Measurements from ENCODE around the gene RNASE8.
"Not testable (repeated sequence)": the region's sequence is repeated elsewhere in the genome, so short reads cannot be mapped to it uniquely, and the experiment has no call there.

RNASE8 gene

GRCh38 chr14:21039585-21040369, 17.8 kb upstream of the RNASE8 start:
- peak; percentile 53 for DNase-seq
- Histone ChIP-seq H3K27me3 (replicated peaks) (no peaks in the 10 kb centered on the region), H3K27ac (no peak overlapping the region), H3K4me3 (ENCODE audit: low read depth, low read length) (no peak overlapping the region), H3K36me3 (replicated peaks) (no peaks in the 10 kb centered on the region)
- in situ Hi-C loops (cut with HindIII; ENCODE audit: low pct_ligation_motif_present, low sequenced_read_pairs), result no loop called here
- TF ChIP-seq CTCF (IDR thresholded peaks at IDR 0.05; ENCODE audit: low read depth, low read length, missing control alignments), result peak; percentile 79

- Histone ChIP-seq H3K36me3 (replicated peaks) (no peaks in the 10 kb centered on the region), H3K27ac (no peak overlapping the region), H3K27me3 (replicated peaks) (no peaks in the 10 kb centered on the region), H3K4me3 (ENCODE audit: low read depth, low read length) (no peak overlapping the region)
- no peak for TF ChIP-seq CTCF (IDR thresholded peaks at IDR 0.05; ENCODE audit: low read depth, low read length, missing control alignments)
- no peak for DNase-seq
- in situ Hi-C loops (cut with HindIII; ENCODE audit: low pct_ligation_motif_present, low sequenced_read_pairs), result no loop called here
Observed at GRCh38 chr14:21040370-21040925, 17.2 kb upstream of the RNASE8 start.

GRCh38 chr14:21040941-21041340, 16.7 kb upstream of the RNASE8 start:
- H3K4me3 ChIP-seq (ENCODE audit: low read depth, low read length); H3K36me3 ChIP-seq (replicated peaks); DNase-seq; in situ Hi-C loops (cut with HindIII; ENCODE audit: low pct_ligation_motif_present, low sequenced_read_pairs); H3K27me3 ChIP-seq (replicated peaks); H3K27ac ChIP-seq: not testable (repeated sequence)

GRCh38 chr14:21041676-21042433, 15.8 kb upstream of the RNASE8 start, which contains the start of gene RNASE7:
TSS of gene RNASE7 (plus strand) at chr14:21042362. CDS start at chr14:21042993, 631 bp downstream.
- no peak within 1 kb of the TSS for H3K27ac ChIP-seq
- TF ChIP-seq CTCF (IDR thresholded peaks at IDR 0.05; ENCODE audit: low read depth, low read length, missing control alignments), result no peak
- no peaks in the 10 kb centered on the region for H3K27me3 ChIP-seq (replicated peaks)
- H3K36me3 ChIP-seq (replicated peaks), result no peaks in the 10 kb centered on the region
- in situ Hi-C loops (cut with HindIII; ENCODE audit: low pct_ligation_motif_present, low sequenced_read_pairs), result no loop called here
- no peak within 1 kb of the TSS for H3K4me3 ChIP-seq (ENCODE audit: low read depth, low read length)
- DNase-seq, result peak; percentile 48

GRCh38 chr14:21042918-21043317, 14.7 kb upstream of the RNASE8 start:
- no peak overlapping the region for H3K27ac ChIP-seq
- TF ChIP-seq CTCF (IDR thresholded peaks at IDR 0.05; ENCODE audit: low read depth, low read length, missing control alignments), result no peak

GRCh38 chr14:21043387-21043973, 14.1 kb upstream of the RNASE8 start:
- H3K27me3 ChIP-seq (replicated peaks), result no peaks in the 10 kb centered on the region
- in situ Hi-C loops (cut with HindIII; ENCODE audit: low pct_ligation_motif_present, low sequenced_read_pairs), result no loop called here
- no peak for DNase-seq
- H3K4me3 ChIP-seq (ENCODE audit: low read depth, low read length), result no peak overlapping the region
- no peak for TF ChIP-seq CTCF (IDR thresholded peaks at IDR 0.05; ENCODE audit: low read depth, low read length, missing control alignments)
- no peaks in the 10 kb centered on the region for H3K36me3 ChIP-seq (replicated peaks)
- H3K27ac ChIP-seq, result no peak overlapping the region

More at GRCh38 chr14:21042918-21043317, 14.7 kb upstream of the RNASE8 start:
- Histone ChIP-seq H3K36me3 (replicated peaks) (no peaks in the 10 kb centered on the region), H3K4me3 (ENCODE audit: low read depth, low read length) (no peak overlapping the region), H3K27me3 (replicated peaks) (no peaks in the 10 kb centered on the region)
- in situ Hi-C loops (cut with HindIII; ENCODE audit: low pct_ligation_motif_present, low sequenced_read_pairs), result no loop called here
- no peak for DNase-seq

Measured in brain microvascular endothelial cell (primary cell).